ENCODE measurements around the gene TIE1. TPM values are rescaled to one million over a fixed set of nuclear protein-coding genes. Genes with fewer than 3 reads are reported as not detected.

The TIE1 gene
- total and polyA plus RNA-seq, 9 of the 15 experiments (the other 6 are each of a cell fraction or from before 2014, with no cell fraction given): 0.07 to 0.49 (median 0.14) TPM; not detected in 4

GRCh38 chr1:43329995-43330751 lies 29.4 kb downstream of the TIE1 start (continued):
- TF ChIP-seq SRF (CRISPR knock-in tag; IDR thresholded peaks at IDR 0.05) (peak in 1 of 2 experiments; percentile 77; a peak in 2 of 4 replicates), ZBTB7A (IDR thresholded peaks at IDR 0.05; ENCODE audit: borderline replicate concordance, control insufficient read depth, low read depth, low read length) (peak; percentile 88), ZC3H8 (IDR thresholded peaks at IDR 0.05) (no peak), SPI1 (IDR thresholded peaks at IDR 0.05; ENCODE audit: borderline replicate concordance, low read depth, low read length) (peak; percentile 61), ZNF165 (CRISPR knock-in tag; IDR thresholded peaks at IDR 0.05; ENCODE audit: borderline replicate concordance) (no peak), SIN3B (IDR thresholded peaks at IDR 0.05; ENCODE audit: low read depth) (no peak), ZNF57 (CRISPR knock-in tag; IDR thresholded peaks at IDR 0.05) (no peak), CGGBP1 (CRISPR knock-in tag; IDR thresholded peaks at IDR 0.05) (no peak), CXXC5 (CRISPR knock-in tag; IDR thresholded peaks at IDR 0.05) (peak; percentile 36), BCL6 (CRISPR knock-in tag; IDR thresholded peaks at IDR 0.05) (no peak), ZZZ3 (IDR thresholded peaks at IDR 0.05) (no peak), GTF2E2 (tag; IDR thresholded peaks at IDR 0.05) (0 out of 2 replicates have a peak, but pooled peaks have one; percentile 24), ZNF263 (CRISPR knock-in tag; IDR thresholded peaks at IDR 0.05; ENCODE audit: borderline replicate concordance) (peak; percentile 82; the same call in 1 of the 2 replicates), ZNF77 (CRISPR knock-in tag; IDR thresholded peaks at IDR 0.05) (no peak), ELF1 (tag; IDR thresholded peaks at IDR 0.05) (no peak), ZFX (CRISPR knock-in tag; IDR thresholded peaks at IDR 0.05) (peak; percentile 75), SMAD1 (IDR thresholded peaks at IDR 0.05; ENCODE audit: low read depth, low read length, partially characterized antibody) (peak; percentile 27), ARNT (IDR thresholded peaks at IDR 0.05) (0 out of 4 replicates have a peak, but pooled peaks of 1 of the 2 experiments have one; percentile 14), ZNF253 (CRISPR knock-in tag; conservative IDR thresholded peaks at IDR 0.05) (no peak), ZNF140 (CRISPR knock-in tag; IDR thresholded peaks at IDR 0.05) (no peak), C11orf30 (IDR thresholded peaks at IDR 0.05; ENCODE audit: low read depth) (peak; percentile 74), MCM7 (IDR thresholded peaks at IDR 0.05) (no peak), HBP1 (CRISPR knock-in tag; IDR thresholded peaks at IDR 0.05) (0 out of 2 replicates have a peak, but pooled peaks have one; percentile 38), ZNF143 (CRISPR knock-in tag; IDR thresholded peaks at IDR 0.05) (no peak), AFF4 (CRISPR knock-in tag; IDR thresholded peaks at IDR 0.05) (no peak), TRIM28 (IDR thresholded peaks at IDR 0.05) (peak; percentile 38; the same call in 1 of the 2 replicates)
